OCI-LY7 (cell line): Measurements from ENCODE around the gene MYADM. TPM values are rescaled to one million over a fixed set of nuclear protein-coding genes. Genes with fewer than 3 reads are reported as not detected.

Experiments
- BruUV-seq: library from RNA; stranded (reverse); fragments of 400-500 nt; replicated peaks from 2 replicates; lab custom pipeline; 2021; lab: Mats Ljungman, UMichigan
- CTCF ChIA-PET: fragments of 300-600 bp; sonication (Branson Sonifier 250); formaldehyde crosslinking; loops from one replicate; lab custom pipeline; 2022; ENCODE audit warnings: antibody characterized with exemption; ENCODE audit not compliant: unreplicated experiment; lab: Charles Lee
- POLR2A ChIA-PET: fragments of 300-600 bp; sonication (Branson Sonifier 250); formaldehyde crosslinking; loops from one replicate; lab custom pipeline; 2022; ENCODE audit warnings: antibody characterized with exemption; lab: Charles Lee
- DNase-seq: peaks from one replicate; pipeline ENCODE4 v3.0.0-alpha.2; 2015; ENCODE audit warnings: low spot score
- H2AFZ ChIP-seq: fragments of 200-600 bp; sonication (generic), shearing (Covaris generic); 2 replicates; pipeline ENCODE4 v1.6.1; 2014; ENCODE audit warnings: mild to moderate bottlenecking, antibody characterized with exemption, low read length, moderate library complexity
- H3K27ac ChIP-seq: fragments of 200-600 bp; sonication (generic); 2 replicates; pipeline ENCODE4 v1.5.1; 2014; ENCODE audit warnings: mixed run types, low read depth, mild to moderate bottlenecking, moderate library complexity, low read length, inconsistent platforms; ENCODE audit not compliant: poor library complexity, severe bottlenecking
- H3K36me3 ChIP-seq: fragments of 200-600 bp; sonication (generic); 2 replicates; pipeline ENCODE4 v1.6.1; 2014; ENCODE audit warnings: mild to moderate bottlenecking, antibody characterized with exemption, low read length, moderate library complexity, mixed read lengths; ENCODE audit not compliant: insufficient read depth
- H3K4me1 ChIP-seq: fragments of 200-600 bp; sonication (generic); 2 replicates; pipeline ENCODE4 v1.5.1; 2014; ENCODE audit warnings: mild to moderate bottlenecking, low read length; ENCODE audit not compliant: insufficient read depth, poor library complexity, severe bottlenecking
- H3K4me2 ChIP-seq: fragments of 200-600 bp; sonication (generic); 2 replicates; pipeline ENCODE4 v1.6.1; 2014; ENCODE audit warnings: mild to moderate bottlenecking, low read length
- H3K4me3 ChIP-seq: fragments of 200-600 bp; sonication (generic); 2 replicates; pipeline ENCODE4 v1.5.1; 2014; ENCODE audit warnings: mild to moderate bottlenecking, low read depth, low read length; ENCODE audit not compliant: poor library complexity, severe bottlenecking
- H3K79me2 ChIP-seq: fragments of 200-600 bp; sonication (generic); 2 replicates; pipeline ENCODE4 v1.6.1; 2016; ENCODE audit warnings: low read depth, mild to moderate bottlenecking, low read length, moderate library complexity, mixed read lengths; ENCODE audit not compliant: insufficient read depth
- H3K9me2 ChIP-seq: fragments of 200-600 bp; sonication (generic); 2 replicates; pipeline ENCODE4 v1.6.1; 2016; ENCODE audit warnings: mild to moderate bottlenecking, low read length, mixed read lengths; ENCODE audit not compliant: insufficient read depth
- H3K9me3 ChIP-seq: fragments of 200-600 bp; sonication (generic); 2 replicates; pipeline ENCODE4 v1.6.1; 2014; ENCODE audit warnings: mild to moderate bottlenecking, mixed run types, low read length, mixed read lengths
- H4K20me1 ChIP-seq: fragments of 200-600 bp; sonication (generic); 2 replicates; pipeline ENCODE4 v1.6.1; 2014; ENCODE audit warnings: mild to moderate bottlenecking, antibody characterized with exemption, low read length, moderate library complexity, mixed read lengths; ENCODE audit not compliant: insufficient read depth
- CTCF ChIP-seq: fragments of 200-600 bp; sonication (generic); conservative IDR thresholded peaks from 2 replicates; pipeline ENCODE4 v1.5.1; 2014; ENCODE audit warnings: mild to moderate bottlenecking, antibody characterized with exemption, low read length, moderate library complexity, mixed read lengths
- EZH2phosphoT487 ChIP-seq: fragments of 200-600 bp; sonication (generic); IDR thresholded peaks from 2 replicates; pipeline ENCODE4 v1.6.1; 2018; ENCODE audit warnings: low read depth, borderline replicate concordance, mild to moderate bottlenecking, mixed run types, antibody characterized with exemption, low read length, moderate library complexity, mixed read lengths
- intact Hi-C: fragments of 100-400 bp; cut with micrococcal nuclease; formaldehyde crosslinking; loops from one replicate; pipeline ENCODE4 v1.10.0; 2022; ENCODE audit not compliant: unreplicated experiment
- total RNA-seq, 2 experiments: library from RNA; depleted of rRNA in 1 of 2; stranded (reverse); fragments of >200 nt in 1 of 2; shearing (Covaris generic) in 1 of 2; gene quantifications; 2 replicates each; pipeline ENCODE4 v1.2.3, GENCODE V29; 2014 to 2022

Gene MYADM
- total RNA-seq, 2 experiments from 2014 or later, result 0.82 to 0.98 TPM

GRCh38 chr19:53903055-53903680 is 35.5 kb downstream of the MYADM start:
- no peaks in the 10 kb centered on the region for H3K9me3 ChIP-seq
- no peaks in the 10 kb centered on the region for H3K9me2 ChIP-seq
- peak; percentile 59 for DNase-seq
- H3K4me3 ChIP-seq, result no peak overlapping the region
- no peak overlapping the region for H2AFZ ChIP-seq
- intact Hi-C loops, result no loop called here
- TF ChIP-seq CTCF (no peak), EZH2phosphoT487 (no peak)
- no peaks in the 10 kb centered on the region for H3K4me1 ChIP-seq
- no peaks in the 10 kb centered on the region for H3K79me2 ChIP-seq
- no peak overlapping the region for H3K4me2 ChIP-seq
- CTCF ChIA-PET, result no interaction called here
- no TSS peak for BruUV-seq
- H3K27ac ChIP-seq, result no peak overlapping the region
- no peaks in the 10 kb centered on the region for H3K36me3 ChIP-seq
- H4K20me1 ChIP-seq, result no peaks in the 10 kb centered on the region
- POLR2A ChIA-PET, result no interaction called here

DNA sequence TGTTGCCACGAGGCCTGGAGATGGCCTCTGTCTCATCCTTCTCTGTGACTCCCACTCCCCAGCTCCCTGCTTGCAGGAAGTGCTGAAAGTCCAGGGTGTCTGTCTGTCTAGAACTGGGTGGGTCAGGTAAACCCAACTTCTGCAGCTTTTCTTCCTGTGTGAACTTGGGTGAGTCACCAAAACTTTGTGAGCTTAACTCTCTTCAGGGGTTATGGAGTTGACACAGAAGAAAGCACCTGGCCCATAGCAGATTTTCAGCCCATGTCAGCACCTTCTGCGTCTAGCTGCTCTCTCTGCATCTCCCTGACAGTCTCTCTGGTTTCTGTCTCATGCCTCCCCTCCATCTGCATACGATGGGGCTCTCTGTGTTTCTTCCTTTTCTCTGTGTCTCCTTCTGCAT is 37.2 kb downstream of the MYADM start:
- Histone ChIP-seq H3K27ac (no peak overlapping the region), H3K9me3 (no peaks in the 10 kb centered on the region), H3K4me3 (no peak overlapping the region), H3K9me2 (no peaks in the 10 kb centered on the region), H2AFZ (no peak overlapping the region), H3K36me3 (no peaks in the 10 kb centered on the region), H3K79me2 (no peaks in the 10 kb centered on the region), H4K20me1 (no peaks in the 10 kb centered on the region), H3K4me2 (no peak overlapping the region), H3K4me1 (no peaks in the 10 kb centered on the region)
- DNase-seq, result no peak
- BruUV-seq, result no TSS peak
- no peak for TF ChIP-seq EZH2phosphoT487
- no peak for TF ChIP-seq CTCF
- intact Hi-C loops, result loop anchor here (5.0 kb wide), 1 partner anchor 117 kb away; no protein-coding TSS in a partner anchor
- CTCF ChIA-PET, result no interaction called here
- POLR2A ChIA-PET, result no interaction called here

- Histone ChIP-seq H3K4me2 (no peak overlapping the region), H3K4me3 (no peak overlapping the region), H3K4me1 (no peaks in the 10 kb centered on the region), H3K36me3 (no peaks in the 10 kb centered on the region), H3K9me3 (no peaks in the 10 kb centered on the region), H3K27ac (no peak overlapping the region), H2AFZ (no peak overlapping the region), H4K20me1 (no peaks in the 10 kb centered on the region), H3K79me2 (no peaks in the 10 kb centered on the region), H3K9me2 (no peaks in the 10 kb centered on the region)
- intact Hi-C loops, result loop anchor here (5.0 kb wide), 1 partner anchor 117 kb away; no protein-coding TSS in a partner anchor
- ChIA-PET CTCF (no interaction called here), POLR2A (no interaction called here)
- no TSS peak for BruUV-seq
- TF ChIP-seq EZH2phosphoT487, result no peak
- TF ChIP-seq CTCF, result no peak
- DNase-seq, result no peak
These were observed 38.1 kb downstream of the MYADM start for GRCh38 chr19:53905787-53906186.
